Activated T-helper 1 cell treated with anti-CD3 and anti-CD28 coated beads, Interleukin-2, amount 50 U/mL, for 16 hours (primary cell): Measurements from ENCODE around the gene GPR171.
"Not testable (repeated sequence)": the region's sequence is repeated elsewhere in the genome, so short reads cannot be mapped to it uniquely, and the experiment has no call there.

Experiments
- DNase-seq, 2 donors: peaks; one replicate each; pipeline ENCODE4 v3.0.0-alpha.2; 2020; ENCODE audit warnings: low read depth in 1 of 2, low spot score in 1 of 2

The GPR171 gene, protein sequence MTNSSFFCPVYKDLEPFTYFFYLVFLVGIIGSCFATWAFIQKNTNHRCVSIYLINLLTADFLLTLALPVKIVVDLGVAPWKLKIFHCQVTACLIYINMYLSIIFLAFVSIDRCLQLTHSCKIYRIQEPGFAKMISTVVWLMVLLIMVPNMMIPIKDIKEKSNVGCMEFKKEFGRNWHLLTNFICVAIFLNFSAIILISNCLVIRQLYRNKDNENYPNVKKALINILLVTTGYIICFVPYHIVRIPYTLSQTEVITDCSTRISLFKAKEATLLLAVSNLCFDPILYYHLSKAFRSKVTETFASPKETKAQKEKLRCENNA

DNA sequence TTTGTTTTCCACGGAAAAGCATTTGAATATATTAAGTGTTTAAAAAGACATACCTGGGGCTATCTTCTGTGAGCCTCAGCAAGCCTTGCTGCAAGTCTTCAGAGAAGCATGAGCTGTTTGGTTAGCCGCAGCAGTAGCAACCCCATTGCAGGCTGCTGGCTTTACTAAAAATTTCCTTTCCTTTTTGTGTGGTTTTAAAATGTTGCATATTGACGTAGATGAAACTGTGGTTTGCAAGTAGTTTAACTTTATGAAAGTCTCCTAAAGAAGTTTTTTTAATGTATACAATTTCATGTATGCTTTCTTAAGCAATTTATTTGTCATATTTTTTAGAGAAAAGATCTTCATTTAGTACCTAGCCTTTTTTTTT lies at the start of gene GPR171:
TSS of gene GPR171 (minus strand) at position 166 of the 370 bp plus-strand sequence. CDS start 3,830 bp downstream, outside the sequence.
- DNase-seq, result peak; percentile 18 to 51

DNA sequence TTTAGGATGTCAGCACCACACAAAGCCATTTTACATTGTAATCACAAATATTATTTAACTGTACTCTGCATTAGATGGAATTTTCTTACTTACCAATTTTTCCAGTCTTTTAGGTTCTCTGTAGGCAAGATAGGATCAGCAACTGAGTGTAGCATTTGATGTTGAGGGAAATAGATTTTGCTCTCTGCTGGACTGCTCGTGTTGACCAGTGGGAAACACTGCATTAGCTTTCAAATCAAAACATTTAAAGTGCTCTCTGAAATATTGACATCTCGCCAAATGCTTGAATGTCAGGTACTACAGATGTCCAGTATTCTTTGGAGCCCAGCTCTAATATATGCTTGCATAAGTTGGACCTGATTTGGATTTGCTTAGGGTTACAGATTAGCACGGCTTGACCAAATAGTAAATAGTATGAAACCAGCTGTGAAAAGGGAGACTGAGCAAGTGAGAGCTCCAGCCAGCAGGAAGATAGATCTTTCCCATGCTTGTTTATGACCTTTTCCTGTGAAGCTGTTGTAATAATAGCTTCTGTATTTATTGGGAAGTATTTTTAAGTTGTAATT lies 45.8 kb upstream of the GPR171 start:
- no peak for DNase-seq

DNA sequence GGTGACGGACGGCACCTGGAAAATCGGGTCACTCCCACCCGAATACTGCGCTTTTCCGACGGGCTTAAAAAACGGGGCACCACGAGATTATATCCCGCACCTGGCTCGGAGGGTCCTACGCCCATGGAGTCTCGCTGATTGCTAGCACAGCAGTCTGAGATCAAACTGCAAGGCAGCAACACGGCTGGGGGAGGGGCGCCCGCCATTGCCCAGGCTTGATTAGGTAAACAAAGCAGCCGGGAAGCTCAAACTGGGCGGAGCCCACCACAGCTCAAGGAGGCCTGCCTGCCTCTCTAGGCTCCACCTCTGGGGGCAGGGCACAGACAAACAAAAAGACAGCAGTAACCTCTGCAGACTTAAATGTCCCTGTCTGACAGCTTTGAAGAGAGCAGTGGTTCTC lies 39.0 kb upstream of the GPR171 start:
- DNase-seq, result not testable (repeated sequence)

DNA sequence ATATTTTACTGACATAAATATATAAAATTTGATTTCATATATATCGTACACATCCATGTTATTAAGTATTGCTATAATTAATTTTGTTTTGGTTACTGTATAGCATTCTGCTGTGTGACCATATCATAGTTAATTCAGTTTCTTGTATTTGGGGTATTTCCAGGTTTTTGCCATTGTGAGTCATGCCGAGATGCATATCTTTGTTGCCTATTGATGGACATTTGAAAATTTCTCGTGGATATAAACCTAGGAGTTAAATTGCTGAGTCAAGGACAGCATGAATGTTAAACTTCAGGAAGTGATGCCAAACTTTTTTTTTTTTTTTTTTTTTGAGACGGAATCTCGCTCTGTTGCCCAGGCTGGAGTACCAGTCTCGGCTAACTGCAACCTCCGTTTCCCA lies 33.7 kb upstream of the GPR171 start:
- DNase-seq, result no peak

DNA sequence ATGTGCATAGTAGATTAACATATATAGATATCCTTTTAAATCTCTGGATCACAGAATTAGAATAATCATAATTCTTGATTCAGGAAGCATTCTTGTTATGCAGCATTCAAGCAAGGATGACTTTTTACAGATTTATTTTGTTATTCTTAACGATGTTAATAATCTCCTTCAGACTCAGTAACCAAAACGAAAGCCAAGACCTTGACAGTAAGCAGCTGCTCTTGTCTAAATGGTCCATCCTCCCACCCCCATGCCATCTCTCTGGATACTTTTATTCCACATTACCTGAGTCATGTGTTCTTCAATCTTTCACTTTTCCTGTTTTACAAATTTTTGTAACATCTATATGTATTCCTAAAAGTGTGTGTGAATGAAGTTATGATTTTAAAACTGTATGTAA lies 33.3 kb upstream of the GPR171 start:
- DNase-seq, result no peak

DNA sequence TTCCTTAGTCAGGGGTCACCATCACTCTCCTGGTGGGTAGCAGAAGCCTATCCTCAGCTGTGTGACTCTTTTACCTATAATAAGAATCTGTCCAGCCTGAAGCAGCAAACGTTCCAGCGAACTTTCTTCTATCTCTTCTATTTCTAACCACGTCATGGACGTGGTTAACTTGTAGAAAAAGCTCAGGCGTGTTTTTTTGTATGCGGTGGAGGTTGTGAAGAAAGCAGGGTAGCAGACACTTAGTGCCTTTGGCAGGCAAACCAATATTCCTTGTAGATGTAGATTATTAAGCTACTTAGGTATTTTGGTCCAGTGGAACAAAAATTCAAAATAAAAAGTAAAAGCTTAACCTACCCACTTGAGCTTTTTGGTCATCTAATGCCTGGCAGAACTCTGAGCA lies 31.8 kb upstream of the GPR171 start:
- DNase-seq, result no peak

DNA sequence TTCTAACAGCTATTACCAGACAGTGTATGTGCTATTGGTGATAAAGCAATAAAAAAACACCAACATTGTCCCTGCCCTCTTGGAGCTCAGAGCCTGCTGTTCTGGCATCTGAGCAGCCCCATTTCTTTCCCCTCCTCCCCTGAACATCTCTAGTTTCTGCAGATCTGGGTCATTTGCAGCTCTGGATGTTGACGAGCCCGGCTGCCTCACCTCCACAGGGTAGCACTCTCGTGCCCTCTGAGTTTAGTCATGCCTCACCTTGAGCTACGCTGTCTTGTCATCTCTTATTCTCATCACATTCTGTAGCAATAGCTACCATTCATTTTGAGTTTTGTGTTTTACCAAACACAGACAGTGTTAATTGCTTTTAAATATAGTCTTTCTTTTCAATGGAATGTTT lies 30.0 kb upstream of the GPR171 start:
- no peak for DNase-seq

DNA sequence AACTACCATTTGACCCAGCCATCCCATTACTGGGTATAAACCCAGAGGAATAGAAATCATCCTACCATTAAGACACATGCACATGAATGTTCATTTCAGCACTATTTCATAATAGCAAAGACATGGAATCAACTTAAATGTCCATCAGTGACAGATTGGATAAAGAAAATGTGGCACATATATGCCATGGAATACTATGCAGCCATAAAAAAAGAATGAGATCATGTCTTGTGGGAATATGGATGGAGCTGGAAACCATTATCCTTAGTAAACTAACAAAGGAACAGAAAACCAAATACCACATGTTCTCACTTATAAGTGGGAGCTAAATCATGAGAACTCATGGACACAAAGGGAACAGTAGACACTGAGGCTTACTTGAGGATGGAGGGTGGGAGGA lies 29.4 kb upstream of the GPR171 start:
- DNase-seq, result not testable (repeated sequence)

DNA sequence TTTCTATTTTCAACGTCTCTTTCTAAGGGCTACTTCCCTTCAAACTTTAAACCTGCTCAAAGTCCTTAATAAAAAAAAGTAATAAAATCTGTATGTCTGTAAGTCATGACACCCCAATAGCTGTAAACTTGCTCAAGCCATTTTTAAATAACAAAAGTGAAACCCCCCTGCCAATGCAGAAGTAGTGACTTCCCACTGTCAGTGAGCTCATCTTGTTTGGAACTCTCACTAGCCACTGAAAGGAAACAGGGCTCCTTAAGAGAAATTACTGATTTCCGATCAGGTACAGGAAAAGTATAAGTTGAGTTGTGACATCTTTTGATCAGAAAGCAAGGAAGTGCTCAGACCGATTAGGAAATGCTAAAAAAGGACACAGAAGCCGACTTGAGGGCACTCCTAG lies 27.6 kb upstream of the GPR171 start:
- DNase-seq, result no peak

DNA sequence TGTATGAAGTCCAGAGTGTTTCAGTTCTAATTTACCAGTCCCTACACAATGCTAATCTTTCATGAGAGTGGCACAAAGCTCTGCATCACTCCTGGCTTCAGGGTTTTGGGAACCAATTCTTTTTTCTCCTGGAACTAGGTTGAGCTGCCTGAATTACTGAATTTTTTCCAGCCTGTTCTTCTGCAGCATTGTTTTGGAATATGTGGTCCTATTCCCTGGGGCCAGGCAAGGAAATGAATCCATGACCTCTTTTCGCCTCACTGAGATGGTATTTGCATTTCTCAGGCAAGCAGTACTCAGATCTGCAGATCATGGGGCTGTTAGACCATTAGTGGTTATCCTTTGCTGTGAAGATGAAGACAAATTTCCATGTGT lies 25.6 kb upstream of the GPR171 start:
- no peak for DNase-seq

DNA sequence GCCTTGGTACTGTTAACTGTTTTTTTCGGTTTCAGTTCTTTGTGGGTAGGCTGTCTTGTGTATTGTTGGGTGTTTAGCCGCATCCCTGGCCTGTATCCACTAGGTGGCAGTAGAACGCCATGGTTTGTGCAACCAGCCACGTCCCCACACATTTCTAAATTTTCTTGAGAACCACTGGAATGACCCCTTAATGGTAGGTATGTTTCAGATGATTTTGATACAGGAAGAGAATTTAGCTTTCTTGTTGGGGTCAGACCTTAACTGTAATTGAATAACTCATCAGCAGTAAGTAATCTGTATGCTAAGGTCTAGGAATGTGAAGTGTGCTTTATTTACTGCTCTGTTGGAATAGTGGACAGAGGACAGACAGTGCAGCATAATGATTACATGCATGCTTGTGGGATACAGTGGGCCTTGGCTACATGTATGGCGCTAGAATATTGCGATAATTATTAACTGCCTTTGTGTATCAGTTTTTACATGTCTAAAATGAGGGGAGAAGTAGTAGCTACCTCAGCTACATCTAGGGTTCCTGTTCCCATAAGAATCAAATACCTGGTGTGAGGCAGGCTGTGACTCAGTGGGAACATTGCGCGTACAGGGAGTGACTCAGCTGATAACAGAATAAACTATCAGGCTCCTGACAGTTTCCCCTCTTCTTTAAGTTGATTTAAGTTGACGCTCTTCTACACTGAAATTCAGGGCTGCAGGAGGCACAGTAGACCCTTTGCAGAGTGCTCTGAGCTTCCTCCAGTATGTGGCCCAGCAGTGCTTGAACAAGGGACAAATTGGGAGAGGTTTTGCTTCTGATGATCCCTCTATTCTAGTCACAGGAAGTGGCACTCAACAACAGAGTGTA lies 25.0 kb upstream of the GPR171 start:
- peak; percentile 34 to 63 for DNase-seq

DNA sequence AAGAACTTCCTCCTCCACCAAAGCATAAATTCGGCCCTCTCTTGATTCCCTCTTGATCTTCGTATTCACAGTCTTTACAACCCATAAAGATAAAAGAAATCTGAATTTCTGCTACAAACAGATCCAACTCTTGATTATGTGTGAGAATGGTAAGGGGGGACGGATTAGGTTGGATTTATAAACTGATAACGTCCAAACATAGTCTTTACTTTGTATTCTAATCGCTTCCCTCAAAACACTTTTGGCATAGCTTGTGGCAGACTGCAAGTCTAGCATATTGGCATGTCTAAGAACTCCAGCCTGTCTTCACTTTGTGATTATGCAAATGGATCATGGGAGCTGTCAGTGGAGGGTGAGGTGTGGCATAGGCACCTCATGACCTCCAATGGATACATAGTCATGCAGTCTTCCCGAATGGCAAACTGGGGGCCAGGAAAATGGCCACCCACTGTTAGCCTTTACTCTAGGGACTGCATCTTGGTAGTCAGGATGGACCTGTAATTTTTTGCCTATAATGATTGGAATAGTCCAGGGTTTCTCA lies 24.3 kb upstream of the GPR171 start:
- no peak for DNase-seq

DNA sequence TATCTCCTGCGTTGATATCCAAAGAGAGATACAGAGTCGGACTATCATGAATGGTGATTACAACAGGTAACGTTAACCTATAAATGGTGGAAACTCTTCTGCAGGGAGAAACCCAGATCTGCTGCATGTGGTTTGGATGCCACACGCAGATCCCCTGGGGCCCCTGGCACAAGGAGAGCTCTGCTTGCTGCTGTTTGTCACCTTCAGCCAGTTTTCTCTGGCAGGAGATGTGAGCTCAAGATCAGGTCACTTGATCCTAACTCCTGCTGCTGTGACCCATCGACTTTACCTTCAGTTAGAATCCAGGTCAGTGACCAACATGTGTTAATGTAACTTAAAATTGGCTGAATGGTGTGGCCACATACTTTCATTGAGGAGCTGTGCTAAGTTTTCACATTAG lies 23.8 kb upstream of the GPR171 start:
- DNase-seq, result no peak

DNA sequence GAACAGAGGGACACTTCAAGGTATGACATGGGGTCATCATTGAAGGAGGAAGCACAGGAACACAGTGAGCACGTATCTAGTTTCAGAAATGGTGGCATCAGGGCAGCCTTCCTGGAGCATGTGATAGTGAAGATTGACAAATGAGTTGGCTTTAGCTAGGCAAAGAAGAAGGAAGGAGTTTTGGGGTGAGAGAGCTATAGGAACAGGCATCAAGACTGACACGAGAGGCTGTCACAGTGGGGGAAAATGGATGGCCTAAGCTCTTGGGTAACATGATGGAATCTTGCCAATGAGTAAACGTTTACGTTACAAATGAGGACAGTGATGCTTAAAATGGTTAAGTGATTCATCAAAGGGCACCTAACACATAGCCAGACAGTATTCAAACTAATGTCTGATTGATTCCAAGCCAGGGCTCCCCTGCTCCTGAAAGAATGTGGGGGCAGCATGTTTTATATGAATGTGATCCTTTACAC lies 23.1 kb upstream of the GPR171 start:
- no peak for DNase-seq

DNA sequence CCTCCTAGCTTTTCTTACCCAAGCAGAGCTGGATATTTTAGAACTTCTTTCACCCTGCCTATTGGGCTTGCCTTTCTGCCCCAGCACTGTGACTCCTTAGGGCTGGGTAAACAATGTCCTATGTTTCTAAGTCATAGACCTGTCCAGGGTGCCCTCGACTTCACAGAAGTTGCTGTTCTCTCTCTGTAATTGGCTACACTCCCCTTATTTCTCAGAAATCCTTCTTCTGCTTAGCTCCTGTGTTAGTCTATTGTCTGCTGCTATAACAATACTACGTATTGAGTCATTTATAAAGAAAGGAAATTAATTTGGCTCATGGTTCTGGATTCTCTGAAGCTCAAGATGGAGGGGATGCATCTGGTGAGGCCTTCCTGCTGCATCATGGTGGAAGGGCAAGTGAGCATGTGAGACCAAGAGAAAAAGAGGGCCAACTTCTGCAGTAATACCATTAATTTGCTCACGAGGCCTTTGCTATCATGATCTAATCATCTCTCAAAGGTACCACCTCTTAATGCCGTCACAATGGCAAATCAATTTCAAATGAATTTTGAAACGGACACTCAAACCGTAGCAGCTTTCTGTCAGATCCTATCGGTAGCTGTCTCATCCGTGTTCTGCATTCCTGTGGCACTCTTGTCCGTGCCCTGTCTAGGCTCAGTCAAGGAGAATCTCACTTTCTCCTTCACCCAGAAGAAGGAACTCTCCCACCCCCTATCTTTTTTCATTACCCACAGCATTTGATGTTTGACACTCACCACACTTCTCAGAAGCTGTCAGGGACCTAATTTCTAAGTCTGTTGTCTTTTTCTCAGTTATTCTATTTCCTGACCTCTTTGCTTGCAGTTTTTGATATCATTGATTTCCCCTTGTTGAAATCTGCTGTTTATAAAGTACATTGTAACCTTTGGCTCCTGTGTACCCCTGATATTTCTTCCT lies 22.3 kb upstream of the GPR171 start:
- no peak for DNase-seq

DNA sequence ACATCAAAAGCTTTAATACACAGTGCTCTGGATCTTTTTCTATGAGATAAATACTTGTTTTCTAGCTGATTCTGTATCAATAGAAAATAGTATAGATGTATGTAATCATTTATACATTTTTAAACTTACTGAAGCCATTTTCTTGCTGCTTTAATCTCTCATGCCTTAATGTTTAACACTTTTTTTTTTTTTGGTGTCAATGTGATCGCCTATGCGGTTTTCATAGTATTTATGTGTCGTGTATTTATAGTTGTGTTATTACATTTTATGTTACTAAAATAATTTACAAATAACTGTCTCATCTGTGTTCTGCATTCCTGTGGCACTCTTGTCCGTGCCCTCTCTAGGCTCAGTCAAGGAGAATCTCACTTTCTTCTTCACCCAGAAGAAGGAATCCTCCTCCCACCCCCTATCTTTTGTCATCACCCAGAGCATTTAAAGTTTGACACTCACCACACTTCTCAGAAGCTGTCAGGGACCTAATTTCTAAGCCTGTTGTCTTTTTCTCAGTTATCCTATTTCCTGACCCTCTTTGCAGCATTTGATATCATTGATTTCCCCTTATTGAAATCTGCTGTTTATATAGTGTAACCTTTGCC lies 21.4 kb upstream of the GPR171 start:
- DNase-seq, result no peak

DNA sequence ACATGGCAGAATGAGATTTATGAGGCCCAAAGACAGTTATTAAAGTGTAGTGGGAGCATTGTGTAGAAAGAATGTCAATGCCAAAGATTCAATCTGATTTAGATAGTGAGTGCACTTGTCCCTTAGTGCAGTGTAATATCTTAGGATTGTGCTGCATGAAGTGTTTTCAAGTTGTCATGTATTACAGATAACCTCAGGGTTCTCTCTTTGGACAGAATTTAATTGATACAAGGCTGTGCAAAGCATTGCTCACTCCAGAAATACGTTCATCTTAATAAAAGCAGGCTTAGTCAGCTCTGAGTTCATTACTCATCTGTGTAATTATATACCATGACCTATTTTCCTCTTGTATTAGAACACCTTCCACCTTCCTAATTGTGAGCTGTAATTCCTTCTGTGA lies 16.0 kb upstream of the GPR171 start:
- DNase-seq, result no peak

DNA sequence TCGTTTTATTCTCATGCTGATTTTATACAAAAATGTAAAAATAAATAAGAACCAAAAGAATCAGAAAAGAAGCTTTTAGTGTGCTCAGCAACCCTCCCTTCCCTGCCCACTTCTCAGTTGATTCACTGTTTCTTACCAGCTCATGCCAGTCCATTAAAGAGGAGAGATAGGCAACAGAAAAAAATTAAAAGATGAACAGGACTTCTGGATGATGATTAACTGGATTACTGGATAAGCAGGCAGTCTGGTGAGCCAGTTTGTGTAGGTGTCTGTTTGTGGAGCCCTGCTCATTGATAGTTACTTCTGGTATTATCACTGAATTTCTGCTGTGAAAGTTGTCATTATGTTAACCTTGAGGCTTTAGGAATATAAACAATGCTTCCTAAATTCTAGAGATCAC lies 15.1 kb upstream of the GPR171 start:
- DNase-seq, result no peak

DNA sequence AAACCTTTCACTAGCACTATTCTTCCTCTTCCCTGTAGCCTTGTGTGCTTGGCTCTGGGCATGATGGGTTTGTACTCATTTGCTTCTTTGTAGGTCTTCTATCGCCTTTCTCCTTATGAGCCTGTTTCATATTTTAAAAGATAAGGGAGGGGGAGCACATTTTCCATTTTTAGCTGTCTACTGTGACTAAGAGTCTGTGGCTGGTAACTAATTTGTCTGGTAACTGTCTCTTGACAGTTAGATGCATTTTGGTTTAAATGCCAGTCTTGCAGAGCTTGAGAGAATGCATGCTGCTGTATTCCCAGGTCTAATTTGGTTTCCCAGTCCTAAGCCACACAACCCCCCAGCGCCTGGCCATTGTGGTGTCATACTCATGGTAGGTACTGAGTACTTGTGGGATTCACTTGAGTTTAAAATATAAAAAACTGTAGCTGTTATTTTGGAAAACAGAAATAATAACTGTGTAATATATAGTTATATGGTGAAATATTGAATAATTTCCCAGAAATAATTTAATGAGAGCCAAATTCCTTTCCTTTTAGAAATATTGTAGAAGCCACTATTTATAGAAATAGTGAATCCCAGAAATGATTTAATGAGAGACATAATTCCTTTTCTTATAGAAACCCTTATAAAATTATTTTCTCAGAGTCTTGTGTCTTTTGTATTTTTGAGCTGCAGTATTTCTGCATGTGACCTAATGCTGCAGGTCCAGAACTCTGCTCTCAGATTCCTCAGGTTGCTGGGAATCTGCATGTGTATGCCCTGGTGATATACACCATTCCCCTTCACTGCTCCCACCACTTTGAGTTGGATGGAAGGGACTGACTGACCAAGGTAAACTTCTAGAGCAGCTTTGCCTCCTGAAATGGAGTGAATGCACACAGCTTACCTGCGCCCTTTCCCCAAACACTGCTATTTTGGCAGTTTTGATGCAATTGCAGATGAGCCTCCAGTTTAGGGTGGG lies 13.9 kb upstream of the GPR171 start:
- no peak for DNase-seq
